IMR-90 (cell line): ENCODE measurements around the gene SLC8A1. TPM values are rescaled to one million over a fixed set of nuclear protein-coding genes. Genes with fewer than 3 reads are reported as not detected.
A peak's percentile ranks its signal among the peaks of the same experiment; 100 is the strongest.

ENCODE experiments used
- ATAC-seq: fragments of 200-7000 bp; cut with Tn5 transposase; 2 replicates; pipeline ENCODE4 v1.9.1; 2020; ENCODE audit warnings: low read depth, mild to moderate bottlenecking, moderate library complexity
- BruUV-seq: library from RNA; stranded (reverse); fragments of 400-500 nt; replicated peaks from 2 replicates; lab custom pipeline; 2021; lab: Mats Ljungman, UMichigan
- CTCF ChIA-PET: fragments of 300-600 bp; formaldehyde crosslinking; extraction: SDS; loops from one replicate; lab custom pipeline; 2021; ENCODE audit warnings: antibody characterized with exemption; lab: Yijun Ruan, JAX
- POLR2A ChIA-PET: fragments of 300-600 bp; sonication (Branson Sonifier 250); formaldehyde crosslinking; loops from one replicate; lab custom pipeline; 2022; ENCODE audit warnings: antibody characterized with exemption; ENCODE audit not compliant: unreplicated experiment; lab: Charles Lee
- DNase-seq: peaks from one replicate; pipeline ENCODE4 v3.0.0; 2013
- H2AFZ ChIP-seq: replicated peaks from 2 replicates; pipeline ENCODE3; 2013; ENCODE audit warnings: low read length, mild to moderate bottlenecking; ENCODE audit not compliant: poor library complexity
- H2AK5ac ChIP-seq: 2 replicates; pipeline ENCODE4 v1.6.1; 2013; ENCODE audit warnings: low read depth, low read length, inconsistent platforms
- H2AK9ac ChIP-seq: replicated peaks from 2 replicates; pipeline ENCODE3; 2013; ENCODE audit warnings: mild to moderate bottlenecking, low read depth, low read length, moderate library complexity; ENCODE audit not compliant: poor library complexity
- H2BK120ac ChIP-seq: 2 replicates; pipeline ENCODE4 v1.6.1; 2013; ENCODE audit warnings: low read depth, low read length, inconsistent platforms
- H2BK15ac ChIP-seq: 3 replicates; pipeline ENCODE4 v1.6.1; 2013; ENCODE audit warnings: low read depth, low read length, inconsistent platforms
- H2BK20ac ChIP-seq: 2 replicates; pipeline ENCODE4 v1.6.1; 2013; ENCODE audit warnings: low read depth, mild to moderate bottlenecking, inconsistent platforms, low read length, moderate library complexity
- H2BK5ac ChIP-seq: 2 replicates; pipeline ENCODE4 v1.6.1; 2013; ENCODE audit warnings: mild to moderate bottlenecking, low read depth, low read length, inconsistent platforms; ENCODE audit not compliant: poor library complexity, severe bottlenecking
- H3K14ac ChIP-seq: replicated peaks from 2 replicates; pipeline ENCODE4 v1.6.1; 2013; ENCODE audit warnings: low read depth, low read length, inconsistent platforms
- H3K18ac ChIP-seq: 2 replicates; pipeline ENCODE4 v1.6.1; 2013; ENCODE audit warnings: low read depth, low read length, control low read depth
- H3K23ac ChIP-seq: 2 replicates; pipeline ENCODE4 v1.6.1; 2013; ENCODE audit warnings: low read depth, low read length, inconsistent platforms
- H3K27ac ChIP-seq: 2 replicates; pipeline ENCODE4 v1.5.1; 2013; ENCODE audit warnings: mild to moderate bottlenecking, control low read depth, low read length; ENCODE audit not compliant: insufficient read depth
- H3K27me3 ChIP-seq: 2 replicates; pipeline ENCODE4 v1.6.1; 2013; ENCODE audit warnings: low read length; ENCODE audit not compliant: control insufficient read depth, insufficient read depth
- H3K36me3 ChIP-seq: 2 replicates; pipeline ENCODE4 v1.6.1; 2013; ENCODE audit warnings: low read length, mixed read lengths; ENCODE audit not compliant: control insufficient read depth, insufficient read depth
- H3K4ac ChIP-seq: 2 replicates; pipeline ENCODE4 v1.6.1; 2013; ENCODE audit warnings: low read depth, low read length, inconsistent platforms
- H3K4me1 ChIP-seq: 2 replicates; pipeline ENCODE4 v1.6.1; 2013; ENCODE audit warnings: low read length, mixed read lengths; ENCODE audit not compliant: control insufficient read depth, insufficient read depth
- H3K4me2 ChIP-seq: 2 replicates; pipeline ENCODE4 v1.6.1; 2013; ENCODE audit warnings: low read depth, mild to moderate bottlenecking, control low read depth, low read length, moderate library complexity
- H3K4me3 ChIP-seq: 2 replicates; pipeline ENCODE4 v1.5.1; 2013; ENCODE audit warnings: low read depth, mild to moderate bottlenecking, control low read depth, low read length, moderate library complexity; ENCODE audit not compliant: insufficient read depth
- H3K56ac ChIP-seq: 2 replicates; pipeline ENCODE4 v1.6.1; 2013; ENCODE audit warnings: low read length, inconsistent platforms; ENCODE audit not compliant: insufficient read depth; ENCODE audit errors: extremely low read depth
- H3K79me1 ChIP-seq, 2 experiments: 2 replicates each; pipeline ENCODE4 v1.6.1; 2013; ENCODE audit warnings: low read length in 2 of 2, inconsistent platforms in 1 of 2, low read depth in 1 of 2
- H3K9ac ChIP-seq: 2 replicates; pipeline ENCODE4 v1.6.1; 2013; ENCODE audit warnings: low read depth, low read length, control low read depth
- H3K9me1 ChIP-seq: 2 replicates; pipeline ENCODE4 v1.6.1; 2013; ENCODE audit warnings: low read length, inconsistent platforms; ENCODE audit not compliant: insufficient read depth
- H3K9me3 ChIP-seq: 2 replicates; pipeline ENCODE4 v1.6.1; 2013; ENCODE audit warnings: low read length; ENCODE audit not compliant: control insufficient read depth, insufficient read depth
- H4K20me1 ChIP-seq: 2 replicates; pipeline ENCODE4 v1.6.1; 2013; ENCODE audit warnings: low read length, inconsistent platforms; ENCODE audit not compliant: insufficient read depth
- H4K5ac ChIP-seq: 2 replicates; pipeline ENCODE4 v1.6.1; 2013; ENCODE audit warnings: mild to moderate bottlenecking, low read depth, low read length, control low read depth
- H4K8ac ChIP-seq, 2 experiments: 2 replicates each; pipeline ENCODE4 v1.6.1; 2013; ENCODE audit warnings: low read depth in 2 of 2, low read length in 2 of 2, control low read depth in 1 of 2, inconsistent platforms in 1 of 2
- H4K91ac ChIP-seq: 2 replicates; pipeline ENCODE4 v1.6.1; 2013; ENCODE audit warnings: low read depth, low read length, inconsistent platforms; ENCODE audit not compliant: insufficient read depth
- CEBPB ChIP-seq: IDR thresholded peaks from 2 replicates; pipeline ENCODE4 v1.6.1; 2012; ENCODE audit warnings: low read depth, low read length, improper control_type of control experiment
- CHD1 ChIP-seq: IDR thresholded peaks from 2 replicates; pipeline ENCODE4 v1.6.1; 2012; ENCODE audit warnings: low read depth, low read length, improper control_type of control experiment
- FOS ChIP-seq: fragments of 150-350 bp; IDR thresholded peaks from 2 replicates; pipeline ENCODE4 v1.6.1; 2016; ENCODE audit warnings: low read depth, low read length
- POLR2A ChIP-seq: IDR thresholded peaks from 2 replicates; pipeline ENCODE4 v1.6.1; 2012; ENCODE audit warnings: mild to moderate bottlenecking, low read depth, low read length
- WGBS, 2 experiments: methylation state at CpG; one replicate each; pipeline versions ENCODE4 v1.1.5 to v1.1.7; 2013; ENCODE audit warnings: missing lambda C conversion rate in 2 of 2; ENCODE audit not compliant: insufficient read length in 1 of 2; ENCODE audit errors: extremely low coverage in 2 of 2; 5-methylcytosine and 5-hydroxymethylcytosine counted together
- dilution Hi-C: fragments of 300-500 bp; cut with HindIII; formaldehyde crosslinking; loops from one replicate; pipeline ENCODE4 v1.14.3; 2018; ENCODE audit warnings: low sequenced_read_pairs; ENCODE audit not compliant: unreplicated experiment
- in situ Hi-C: fragments of 300-500 bp; cut with MboI; formaldehyde crosslinking; loops from 3 replicates; pipeline ENCODE4 v1.14.3; 2019; ENCODE audit warnings: low sequenced_read_pairs, inconsistent platforms, mixed read lengths
- intact Hi-C: fragments of 100-400 bp; cut with micrococcal nuclease; formaldehyde crosslinking; loops from 2 replicates; pipeline ENCODE4 v1.10.0; 2022
- polyA plus RNA-seq, 3 experiments: library from polyadenylated mRNA; depleted of rRNA; stranded (reverse); fragments of >200 nt; gene quantifications; 2 replicates each; pipeline ENCODE4 v1.2.3, GENCODE V29; 2012; ENCODE audit warnings: low replicate concordance in 1 of 3
- total RNA-seq: library from RNA; depleted of rRNA; stranded (reverse); fragments of >200 nt; gene quantifications from 2 replicates; pipeline ENCODE4 v1.2.3, GENCODE V29; 2012

Gene SLC8A1
- total and polyA plus RNA-seq, 2 of the 4 experiments (the other 2 are of a cell fraction): 7.7 to 57.0 TPM

GRCh38 chr2:40220177-40220925 is 231.5 kb downstream of the SLC8A1 start:
- intact Hi-C loops: no loop called here
- no peak overlapping the region for H3K23ac ChIP-seq
- WGBS, 2 experiments: no CpG with 5 or more reads among the region's 4 CpGs
- H4K8ac ChIP-seq: peak overlapping the region in 1 of 2 experiments; percentile 14; a peak in 1 of 4 replicates
- H3K9me1 ChIP-seq: no peaks in the 10 kb centered on the region
- H2BK120ac ChIP-seq: no peak overlapping the region
- ChIA-PET POLR2A (interaction anchor here (0.6 to 0.7 kb wide), 3 partner anchors 11 to 1208 kb away, joined by 3 read pairs; no protein-coding TSS in a partner anchor), CTCF (interaction anchor here (0.6 to 0.8 kb wide), 4 partner anchors 8 to 138 kb away, joined by 3 read pairs; no protein-coding TSS in a partner anchor)
- H2BK15ac ChIP-seq: no peak overlapping the region
- peak overlapping the region; percentile 40 for H2BK5ac ChIP-seq
- no peak overlapping the region for H2AK5ac ChIP-seq
- H3K4me2 ChIP-seq: no peak overlapping the region
- H3K79me1 ChIP-seq: peaks cover 14 to 15% of the 10 kb centered on the region in 2 experiments; a peak in 2 of 4 replicates
- no TSS peak for BruUV-seq
- no peaks in the 10 kb centered on the region for H3K9me3 ChIP-seq
- H3K36me3 ChIP-seq: no peaks in the 10 kb centered on the region
- H4K91ac ChIP-seq: no peak overlapping the region
- no peak; the same call in 1 of the 2 replicates for ATAC-seq
- H3K4ac ChIP-seq: no peak overlapping the region
- H3K9ac ChIP-seq: no peak overlapping the region
- H3K18ac ChIP-seq: peak overlapping the region; percentile 29; the same call in 1 of the 2 replicates
- H2AFZ ChIP-seq: no peak overlapping the region
- 0 out of 2 replicates have a peak overlapping the region, but pooled peaks have one; percentile 27 for H4K5ac ChIP-seq
- no peak overlapping the region for H3K14ac ChIP-seq
- no peak overlapping the region for H3K56ac ChIP-seq
- dilution Hi-C loops: no loop called here
- H3K27me3 ChIP-seq: no peaks in the 10 kb centered on the region
- no peak overlapping the region for H3K4me3 ChIP-seq
- H3K4me1 ChIP-seq: peaks cover 3% of the 10 kb centered on the region; the same call in 1 of the 2 replicates
- 0 out of 2 replicates have a peak overlapping the region, but pooled peaks have one; percentile 7 for H2BK20ac ChIP-seq
- in situ Hi-C loops: no loop called here
- TF ChIP-seq FOS (peak; percentile 56; the same call in 1 of the 2 replicates), CEBPB (peak; percentile 72), CHD1 (no peak), POLR2A (no peak)
- peak; percentile 72 for DNase-seq
- no peaks in the 10 kb centered on the region for H4K20me1 ChIP-seq
- H2AK9ac ChIP-seq: no peak overlapping the region
- H3K27ac ChIP-seq: peak overlapping the region; percentile 54; the same call in 1 of the 2 replicates
